GM12878 (cell line): ENCODE data around the gene TNRC6C. TPM values are rescaled to one million over a fixed set of nuclear protein-coding genes. Genes with fewer than 3 reads are reported as not detected.

Source experiments
- ATAC-seq: fragments of 200-7000 bp; cut with Tn5 transposase; 3 replicates; pipeline ENCODE4 v1.9.1; 2020; ENCODE audit warnings: mild to moderate bottlenecking, moderate library complexity
- BruUV-seq: library from RNA; stranded (reverse); fragments of 400-500 nt; replicated peaks from 2 replicates; lab custom pipeline; 2021; lab: Mats Ljungman, UMichigan
- CTCF ChIA-PET: fragments of 300-600 bp; sonication (Branson Sonifier 250); formaldehyde crosslinking; extraction: SDS; loops from one replicate; lab custom pipeline; 2021; ENCODE audit warnings: inconsistent platforms; lab: Yijun Ruan, JAX
- POLR2A ChIA-PET: fragments of 350-600 bp; formaldehyde crosslinking; extraction: SDS; loops from one replicate; lab custom pipeline; 2021; ENCODE audit warnings: inconsistent platforms; lab: Charles Lee
- RAD21 ChIA-PET: fragments of 300-600 bp; sonication (Branson Sonifier 250); formaldehyde crosslinking; loops from one replicate; lab custom pipeline; 2023; ENCODE audit warnings: antibody characterized with exemption; ENCODE audit not compliant: unreplicated experiment; lab: Charles Lee
- SMC1A ChIA-PET: fragments of 300-600 bp; sonication (Branson Sonifier 250); formaldehyde crosslinking; loops from one replicate; lab custom pipeline; 2023; ENCODE audit not compliant: unreplicated experiment, uncharacterized antibody; lab: Charles Lee
- DNase-seq: peaks from one replicate; pipeline ENCODE4 v3.0.0-alpha.2; 2011; ENCODE audit warnings: low read depth, low spot score
- FAIRE-seq: peaks from 3 replicates; lab custom pipeline; 2011; peaks lifted over from hg19 to GRCh38; lab: Jason Lieb, UNC
- H2AFZ ChIP-seq: 2 replicates; pipeline ENCODE4 v1.6.0; 2011; ENCODE audit warnings: low read depth, low read length, control low read depth; ENCODE audit not compliant: control insufficient read depth
- H3K27ac ChIP-seq: 2 replicates; pipeline ENCODE4 v1.5.1; 2011; ENCODE audit warnings: control low read depth; ENCODE audit not compliant: control insufficient read depth, insufficient read depth
- H3K27me3 ChIP-seq, 2 experiments: replicated peaks in 1 of 2; 2 replicates each; pipeline versions ENCODE4 v1.6.0 to v1.6.1; 2011; ENCODE audit warnings: low read length in 1 of 2; ENCODE audit not compliant: control insufficient read depth in 2 of 2, insufficient read depth in 2 of 2
- H3K36me3 ChIP-seq, 2 experiments: 2 replicates each; pipeline ENCODE4 v1.5.1; 2011; ENCODE audit warnings: low read length in 1 of 2; ENCODE audit not compliant: control insufficient read depth in 2 of 2, insufficient read depth in 2 of 2
- H3K4me1 ChIP-seq: 2 replicates; pipeline ENCODE4 v1.6.1; 2011; ENCODE audit warnings: mild to moderate bottlenecking, low read length, moderate library complexity, mixed read lengths; ENCODE audit not compliant: control insufficient read depth, insufficient read depth
- H3K4me2 ChIP-seq: 2 replicates; pipeline ENCODE4 v1.6.0; 2011; ENCODE audit warnings: control low read depth; ENCODE audit not compliant: control insufficient read depth, insufficient read depth
- H3K4me3 ChIP-seq: fragments of 200-600 bp; sonication (generic); 2 replicates; pipeline ENCODE4 v1.5.1; 2016
- H3K79me2 ChIP-seq: 2 replicates; pipeline ENCODE4 v1.6.0; 2011; ENCODE audit warnings: low read length; ENCODE audit not compliant: control insufficient read depth, insufficient read depth
- H3K9ac ChIP-seq: 2 replicates; pipeline ENCODE4 v1.8.0; 2011; ENCODE audit warnings: low read length, control low read depth, mixed read lengths; ENCODE audit not compliant: control insufficient read depth, insufficient read depth
- H3K9me3 ChIP-seq: replicated peaks from 3 replicates; pipeline ENCODE4 v1.5.1; 2011; ENCODE audit warnings: mild to moderate bottlenecking, low read length; ENCODE audit not compliant: control insufficient read depth, insufficient read depth
- H4K20me1 ChIP-seq: 2 replicates; pipeline ENCODE4 v1.6.0; 2011; ENCODE audit not compliant: control insufficient read depth, insufficient read depth
- EZH2 ChIP-seq: IDR thresholded peaks from 2 replicates; pipeline ENCODE4 v1.6.1; 2012; ENCODE audit warnings: low read depth, mild to moderate bottlenecking, control low read depth, inconsistent platforms, low read length, borderline replicate concordance; ENCODE audit not compliant: control insufficient read depth
- FOS ChIP-seq: IDR thresholded peaks from 3 replicates; pipeline ENCODE4 v1.6.1; 2011; ENCODE audit warnings: borderline replicate concordance; ENCODE audit not compliant: insufficient read length; ENCODE audit errors: extremely low read depth
- HDGF ChIP-seq: fragments of 450-650 bp; IDR thresholded peaks from 2 replicates; pipeline ENCODE4 v1.6.1; 2016; ENCODE audit warnings: antibody characterized with exemption
- IRF5 ChIP-seq: fragments of 450-650 bp; IDR thresholded peaks from 2 replicates; pipeline ENCODE4 v1.6.1; 2017; ENCODE audit warnings: borderline replicate concordance
- KDM1A ChIP-seq: fragments of 200-600 bp; sonication (generic); IDR thresholded peaks from 2 replicates; pipeline ENCODE4 v1.6.1; 2016; ENCODE audit warnings: borderline replicate concordance
- LARP7 ChIP-seq: fragments of 450-650 bp; IDR thresholded peaks from 2 replicates; pipeline ENCODE4 v1.6.1; 2017; ENCODE audit warnings: mild to moderate bottlenecking
- NFIC ChIP-seq: IDR thresholded peaks from 2 replicates; pipeline ENCODE4 v1.6.1; 2012; ENCODE audit warnings: low read depth, mild to moderate bottlenecking, inconsistent platforms, low read length, moderate library complexity
- NFYA ChIP-seq: IDR thresholded peaks from 2 replicates; pipeline ENCODE4 v1.6.1; 2011; ENCODE audit warnings: low read depth, mild to moderate bottlenecking, low read length, improper control_type of control experiment, borderline replicate concordance
- POLR2AphosphoS2 ChIP-seq: IDR thresholded peaks from 2 replicates; pipeline ENCODE4 v1.6.1; 2011; ENCODE audit warnings: low read depth, mild to moderate bottlenecking, low read length, improper control_type of control experiment, moderate library complexity
- POU2F2 ChIP-seq: IDR thresholded peaks from 3 replicates; pipeline ENCODE4 v1.6.1; 2011; ENCODE audit warnings: low read depth, mild to moderate bottlenecking, low read length, borderline replicate concordance
- RCOR1 ChIP-seq: conservative IDR thresholded peaks from 2 replicates; pipeline ENCODE4 v1.6.1; 2012; ENCODE audit warnings: low read depth, low read length, improper control_type of control experiment
- RUNX3 ChIP-seq: IDR thresholded peaks from 2 replicates; pipeline ENCODE4 v1.6.1; 2012; ENCODE audit warnings: low read length, inconsistent platforms
- SKIL ChIP-seq: fragments of 450-650 bp; IDR thresholded peaks from 2 replicates; pipeline ENCODE4 v1.6.1; 2017; ENCODE audit warnings: mild to moderate bottlenecking, low read depth, inconsistent platforms; ENCODE audit not compliant: poor library complexity, severe bottlenecking
- SPI1 ChIP-seq: IDR thresholded peaks from 2 replicates; pipeline ENCODE4 v1.6.1; 2011; ENCODE audit warnings: low read depth, mild to moderate bottlenecking, low read length, moderate library complexity, borderline replicate concordance; ENCODE audit not compliant: insufficient read depth
- TARDBP ChIP-seq: IDR thresholded peaks from 2 replicates; pipeline ENCODE4 v1.6.1; 2016; ENCODE audit warnings: borderline replicate concordance
- USF1 ChIP-seq: IDR thresholded peaks from 2 replicates; pipeline ENCODE4 v1.6.1; 2011; ENCODE audit warnings: borderline replicate concordance, low read depth, mild to moderate bottlenecking, moderate library complexity, mixed read lengths, low read length; ENCODE audit not compliant: insufficient read depth; ENCODE audit errors: extremely low read length
- ZBED1 ChIP-seq: IDR thresholded peaks from 2 replicates; pipeline ENCODE4 v1.6.1; 2016; ENCODE audit warnings: borderline replicate concordance
- ZNF24 ChIP-seq: fragments of 450-650 bp; IDR thresholded peaks from 2 replicates; pipeline ENCODE4 v1.6.1; 2017; ENCODE audit warnings: antibody characterized with exemption, mild to moderate bottlenecking
- WGBS: methylation state at CpG from one replicate; pipeline ENCODE4 v1.1.6; 2016; ENCODE audit warnings: low lambda C conversion rate; ENCODE audit not compliant: insufficient replicate concordance, insufficient coverage; ENCODE audit errors: missing lambda C conversion rate; 5-methylcytosine and 5-hydroxymethylcytosine counted together
- in situ Hi-C: fragments of 300-500 bp; cut with MboI; formaldehyde crosslinking; loops from 9 replicates; pipeline ENCODE4 v1.14.3; 2018; ENCODE audit warnings: mixed read lengths
- intact Hi-C: fragments of 100-400 bp; cut with micrococcal nuclease; formaldehyde crosslinking; loops from one replicate; pipeline ENCODE4 v1.14.2; 2022; ENCODE audit not compliant: unreplicated experiment
- polyA plus RNA-seq, 11 experiments: library from polyadenylated mRNA; depleted of rRNA in 4 of 11; unstranded in 6 of 11; stranded (reverse) in 5 of 11; fragments of >200 nt; fragmentation: Nextera tagmentation in 4 of 11; fragmentation: Illumina TruSeq in 1 of 11; extraction: Ambion mirVana in 4 of 11; extraction: Trizol in 1 of 11; gene quantifications; 1 replicate in 1 of 11; 2 replicates in 10 of 11; pipeline versions ENCODE4 v1.2.1 to v1.2.3, GENCODE V29; 2011 to 2016; ENCODE audit warnings: inconsistent platforms in 2 of 11, missing spikeins in 2 of 11, low read depth in 1 of 11
- total RNA-seq, 4 experiments: library from RNA; depleted of rRNA in 3 of 4; stranded (reverse); fragments of >200 nt in 3 of 4; fragmentation: Illumina TruSeq in 1 of 4; extraction: Trizol in 1 of 4; gene quantifications; 2 replicates each; pipeline versions ENCODE4 v1.2.1 to v1.2.3, GENCODE V29; 2013 to 2021

TNRC6C gene
- total and polyA plus RNA-seq, 10 of the 15 experiments (the other 5 are each of a cell fraction or from before 2014, with no cell fraction given) = 0.40 to 6.1 (median 0.96) TPM

- TF ChIP-seq USF1 = no peak
- TF ChIP-seq POLR2AphosphoS2 = no peak
- TF ChIP-seq TARDBP = no peak
- no peak for TF ChIP-seq NFYA
- no peak for TF ChIP-seq NFIC
These were observed 85.9 kb downstream of the TNRC6C start (continued) for GRCh38 chr17:78044280-78044835.

GRCh38 chr17:78045316-78045715 lies 86.8 kb downstream of the TNRC6C start:
- FAIRE-seq = no peak
- WGBS = 62% methylated on average over 5 of the region's 5 CpGs
- Histone ChIP-seq H3K36me3 (peaks cover 3 to 4% of the 10 kb centered on the region in 2 experiments), H3K27me3 (no peaks in the 10 kb centered on the region), H4K20me1 (no peaks in the 10 kb centered on the region), H3K4me3 (no peak overlapping the region), H3K79me2 (no peaks in the 10 kb centered on the region), H2AFZ (no peak overlapping the region), H3K27ac (no peak overlapping the region), H3K4me2 (no peak overlapping the region), H3K9me3 (no peaks in the 10 kb centered on the region), H3K9ac (no peak overlapping the region), H3K4me1 (no peaks in the 10 kb centered on the region)
- ChIA-PET POLR2A (no interaction called here), RAD21 (no interaction called here), SMC1A (no interaction called here), CTCF (no interaction called here)
- intact Hi-C loops (no loop called here), in situ Hi-C loops (no loop called here)
- no peak for ATAC-seq
- no peak for DNase-seq
- BruUV-seq = no TSS peak
- TF ChIP-seq RCOR1 (no peak), POU2F2 (no peak), POLR2AphosphoS2 (no peak), FOS (no peak), LARP7 (no peak), IRF5 (no peak), ZBED1 (no peak), EZH2 (no peak), RUNX3 (no peak), HDGF (no peak), KDM1A (no peak), SPI1 (no peak), ZNF24 (no peak), SKIL (no peak)
